Measurements from ENCODE around the gene GALNT10. TPM values are rescaled to one million over a fixed set of nuclear protein-coding genes. Genes with fewer than 3 reads are reported as not detected.

GALNT10 gene
- total and polyA plus RNA-seq, 9 of the 15 experiments (the other 6 are each of a cell fraction or from before 2014, with no cell fraction given) = 4.6 to 37.1 (median 13.3) TPM

DNA sequence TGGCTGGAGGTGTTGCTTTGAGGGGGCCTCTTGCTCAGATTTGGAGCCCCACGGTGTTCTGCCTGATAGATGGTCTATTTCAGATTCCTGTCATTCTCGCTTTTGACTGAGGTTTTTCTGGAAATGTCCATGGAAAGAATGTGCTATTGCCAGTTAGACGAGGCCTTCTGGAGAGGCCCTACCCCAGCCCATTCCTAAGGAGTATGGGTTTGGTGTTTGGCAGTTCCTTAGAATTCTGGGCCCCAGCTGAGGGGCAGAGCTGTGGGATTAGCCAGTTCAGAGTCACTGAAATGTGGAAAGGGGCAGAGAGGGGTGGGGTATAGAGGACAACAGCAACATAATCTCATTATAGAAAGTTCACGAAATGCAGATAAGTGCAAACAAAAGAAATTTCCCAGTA, 50.5 kb downstream of the GALNT10 start:
- Histone ChIP-seq H3K9ac (ENCODE audit: insufficient read depth in 1 of 2, low read depth in 2 of 2, low read length in 2 of 2) (no peak overlapping the region), H3K4me2 (ENCODE audit: insufficient read depth, low read length) (no peak overlapping the region), H3K9me1 (ENCODE audit: control insufficient read depth, insufficient read depth, low read length) (no peaks in the 10 kb centered on the region), H3K4me3 (no peak overlapping the region), H3K27ac (ENCODE audit: extremely low read depth, low read depth, low read length) (no peak overlapping the region), H2AFZ (ENCODE audit: low read depth, low read length) (no peak overlapping the region), H3K36me3 (ENCODE audit: control insufficient read depth, insufficient read depth, low read length) (no peaks in the 10 kb centered on the region), H3K4me1 (replicated peaks in 1 of 2; ENCODE audit: control insufficient read depth in 2 of 2, insufficient read depth in 2 of 2, low read length in 2 of 2) (peaks cover 0 to 5% of the 10 kb centered on the region in 2 experiments; a peak in 2 of 5 replicates), H3K79me2 (ENCODE audit: control insufficient read depth, insufficient read depth, low read length) (no peaks in the 10 kb centered on the region; the same call in 2 of the 3 replicates), H4K20me1 (replicated peaks; ENCODE audit: control insufficient read depth, insufficient read depth, low read length) (no peaks in the 10 kb centered on the region), H3K9me3 (replicated peaks; ENCODE audit: control insufficient read depth, insufficient read depth, low read depth, low read length) (no peaks in the 10 kb centered on the region), H3K27me3 (ENCODE audit: control insufficient read depth in 2 of 2, insufficient read depth in 2 of 2, low read length in 2 of 2) (no peaks in the 10 kb centered on the region)
- intact Hi-C loops (cut with micrococcal nuclease) (no loop called here), in situ Hi-C loops (cut with MboI) (no loop called here)
- ATAC-seq = no peak
- DNase-seq (ENCODE audit: extremely low read depth in 1 of 4, low spot score in 3 of 4) = no peak
- WGBS (ENCODE audit: insufficient coverage, low coverage, missing lambda C conversion rate) = 62% methylated on average over 4 of the region's 4 CpGs
- BruUV-seq (replicated peaks) = no TSS peak
- ChIA-PET POLR2A (interaction anchor here (2.5 kb wide), 1 partner anchor 10 kb away, joined by 10 read pairs; no protein-coding TSS in a partner anchor), CTCF (ENCODE audit: low intra/inter-chr PET ratio) (no interaction called here)
- TF ChIP-seq, protein P1, sequence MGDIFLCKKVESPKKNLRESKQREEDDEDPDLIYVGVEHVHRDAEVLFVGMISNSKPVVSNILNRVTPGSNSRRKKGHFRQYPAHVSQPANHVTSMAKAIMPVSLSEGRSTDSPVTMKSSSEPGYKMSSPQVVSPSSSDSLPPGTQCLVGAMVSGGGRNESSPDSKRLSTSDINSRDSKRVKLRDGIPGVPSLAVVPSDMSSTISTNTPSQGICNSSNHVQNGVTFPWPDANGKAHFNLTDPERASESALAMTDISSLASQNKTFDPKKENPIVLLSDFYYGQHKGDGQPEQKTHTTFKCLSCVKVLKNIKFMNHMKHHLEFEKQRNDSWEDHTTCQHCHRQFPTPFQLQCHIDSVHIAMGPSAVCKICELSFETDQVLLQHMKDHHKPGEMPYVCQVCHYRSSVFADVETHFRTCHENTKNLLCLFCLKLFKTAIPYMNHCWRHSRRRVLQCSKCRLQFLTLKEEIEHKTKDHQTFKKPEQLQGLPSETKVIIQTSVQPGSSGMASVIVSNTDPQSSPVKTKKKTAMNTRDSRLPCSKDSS (IDR thresholded peaks at IDR 0.05; ENCODE audit: low read depth, partially characterized antibody) = no peak
- no peak for TF ChIP-seq BACH1 (tag; IDR thresholded peaks at IDR 0.05)
- TF ChIP-seq ZNF785 (CRISPR knock-in tag; IDR thresholded peaks at IDR 0.05) = no peak
- TF ChIP-seq, protein P2, sequence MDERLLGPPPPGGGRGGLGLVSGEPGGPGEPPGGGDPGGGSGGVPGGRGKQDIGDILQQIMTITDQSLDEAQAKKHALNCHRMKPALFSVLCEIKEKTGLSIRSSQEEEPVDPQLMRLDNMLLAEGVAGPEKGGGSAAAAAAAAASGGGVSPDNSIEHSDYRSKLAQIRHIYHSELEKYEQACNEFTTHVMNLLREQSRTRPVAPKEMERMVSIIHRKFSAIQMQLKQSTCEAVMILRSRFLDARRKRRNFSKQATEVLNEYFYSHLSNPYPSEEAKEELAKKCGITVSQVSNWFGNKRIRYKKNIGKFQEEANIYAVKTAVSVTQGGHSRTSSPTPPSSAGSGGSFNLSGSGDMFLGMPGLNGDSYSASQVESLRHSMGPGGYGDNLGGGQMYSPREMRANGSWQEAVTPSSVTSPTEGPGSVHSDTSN (CRISPR knock-in tag; IDR thresholded peaks at IDR 0.05; ENCODE audit: low read depth) = no peak
- TF ChIP-seq, protein P2 (tag; conservative IDR thresholded peaks at IDR 0.05; ENCODE audit: low read depth) = no peak
- no peak for TF ChIP-seq HIVEP1 (CRISPR knock-in tag; IDR thresholded peaks at IDR 0.05)
- no peak for TF ChIP-seq ZC3H11A (IDR thresholded peaks at IDR 0.05; ENCODE audit: low read depth, low read length)
- no peak for TF ChIP-seq ZNF707 (CRISPR knock-in tag; conservative IDR thresholded peaks at IDR 0.05)
- TF ChIP-seq KDM2B (CRISPR knock-in tag; IDR thresholded peaks at IDR 0.05) = no peak
- TF ChIP-seq ELF2 (CRISPR knock-in tag; IDR thresholded peaks at IDR 0.05) = no peak
- no peak for TF ChIP-seq MAZ (CRISPR knock-in tag; conservative IDR thresholded peaks at IDR 0.05 in 1 of 2, IDR thresholded peaks at IDR 0.05 in 1 of 2)
- no peak for TF ChIP-seq SNRNP70 (optimal IDR thresholded peaks at IDR 0.05; ENCODE audit: low read depth, low read length)
- TF ChIP-seq ZEB2 (IDR thresholded peaks at IDR 0.05) = no peak
- no peak for TF ChIP-seq CEBPG (CRISPR knock-in tag; IDR thresholded peaks at IDR 0.05)
- TF ChIP-seq CEBPG (tag; conservative IDR thresholded peaks at IDR 0.05 in 1 of 2, IDR thresholded peaks at IDR 0.05 in 1 of 2) = no peak
- no peak for TF ChIP-seq ZFX (CRISPR knock-in tag; IDR thresholded peaks at IDR 0.05)
- no peak for TF ChIP-seq SMARCC2 (IDR thresholded peaks at IDR 0.05; ENCODE audit: low read depth)
- no peak for TF ChIP-seq MAFK (IDR thresholded peaks at IDR 0.05; ENCODE audit: low read length)
- FAIRE-seq = no peak

All from K562 (cell line).